VCaP (cell line): ENCODE data around the gene SLC39A13.
A peak's percentile ranks its signal among the peaks of the same experiment; 100 is the strongest.
"Not testable (repeated sequence)": the region's sequence is repeated elsewhere in the genome, so short reads cannot be mapped to it uniquely, and the experiment has no call there.

ENCODE experiments used
- H3K27ac ChIP-seq: fragments of 450-650 bp; 2 replicates; pipeline ENCODE4 v1.5.1; 2017
- TF ChIP-seq, protein P1 (sequence below): fragments of 450-650 bp; conservative IDR thresholded peaks from 2 replicates; pipeline ENCODE4 v1.5.1; 2017; ENCODE audit warnings: mild to moderate bottlenecking, moderate library complexity

SLC39A13 gene

DNA sequence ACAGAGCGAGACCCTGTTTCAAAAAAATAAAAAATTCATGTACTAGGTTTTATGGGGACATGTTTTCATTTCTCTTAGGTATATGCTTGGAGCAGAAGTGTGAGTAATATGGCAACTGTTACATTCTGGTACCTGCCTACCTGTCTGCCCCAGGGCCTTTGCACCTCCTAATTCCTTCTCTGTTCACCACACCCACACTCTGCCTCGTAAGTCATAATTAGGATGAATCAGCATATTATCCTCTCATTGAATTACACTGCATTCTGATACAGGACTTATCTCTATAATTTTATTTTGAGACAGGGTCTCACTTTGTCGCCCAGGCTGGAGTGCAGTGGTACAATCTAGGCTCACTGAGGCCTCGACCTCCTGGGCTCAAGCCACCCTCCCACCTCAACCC, 43.6 kb downstream of the SLC39A13 start:
- TF ChIP-seq, protein P1, sequence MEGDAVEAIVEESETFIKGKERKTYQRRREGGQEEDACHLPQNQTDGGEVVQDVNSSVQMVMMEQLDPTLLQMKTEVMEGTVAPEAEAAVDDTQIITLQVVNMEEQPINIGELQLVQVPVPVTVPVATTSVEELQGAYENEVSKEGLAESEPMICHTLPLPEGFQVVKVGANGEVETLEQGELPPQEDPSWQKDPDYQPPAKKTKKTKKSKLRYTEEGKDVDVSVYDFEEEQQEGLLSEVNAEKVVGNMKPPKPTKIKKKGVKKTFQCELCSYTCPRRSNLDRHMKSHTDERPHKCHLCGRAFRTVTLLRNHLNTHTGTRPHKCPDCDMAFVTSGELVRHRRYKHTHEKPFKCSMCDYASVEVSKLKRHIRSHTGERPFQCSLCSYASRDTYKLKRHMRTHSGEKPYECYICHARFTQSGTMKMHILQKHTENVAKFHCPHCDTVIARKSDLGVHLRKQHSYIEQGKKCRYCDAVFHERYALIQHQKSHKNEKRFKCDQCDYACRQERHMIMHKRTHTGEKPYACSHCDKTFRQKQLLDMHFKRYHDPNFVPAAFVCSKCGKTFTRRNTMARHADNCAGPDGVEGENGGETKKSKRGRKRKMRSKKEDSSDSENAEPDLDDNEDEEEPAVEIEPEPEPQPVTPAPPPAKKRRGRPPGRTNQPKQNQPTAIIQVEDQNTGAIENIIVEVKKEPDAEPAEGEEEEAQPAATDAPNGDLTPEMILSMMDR = no peak
- no peak overlapping the region for H3K27ac ChIP-seq

GRCh38 chr11:47453365-47453764, 45.0 kb downstream of the SLC39A13 start:
- TF ChIP-seq, protein P1 = no peak
- no peak overlapping the region for H3K27ac ChIP-seq

DNA sequence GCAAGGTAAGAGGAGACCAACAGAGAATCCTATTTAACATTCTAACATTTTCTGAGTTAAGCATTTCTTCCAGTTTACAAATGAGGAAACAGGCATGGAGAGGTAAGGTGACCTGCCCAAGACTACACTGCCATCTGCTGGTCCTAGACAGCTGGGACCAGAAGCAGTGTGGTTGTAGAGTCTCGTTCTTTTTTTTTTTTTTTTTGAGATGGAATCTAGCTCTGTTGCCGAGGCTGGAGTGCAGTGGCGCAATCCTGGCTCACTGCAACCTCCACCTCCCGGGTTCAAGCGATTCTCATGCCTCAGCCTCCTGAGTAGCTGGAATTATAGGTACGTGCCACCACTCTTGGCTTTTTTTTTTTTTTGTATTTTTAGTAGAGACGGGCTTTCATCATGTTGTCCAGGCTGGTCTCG, 45.9 kb downstream of the SLC39A13 start:
- TF ChIP-seq, protein P1 = peak; percentile 81
- not testable (repeated sequence) for H3K27ac ChIP-seq

DNA sequence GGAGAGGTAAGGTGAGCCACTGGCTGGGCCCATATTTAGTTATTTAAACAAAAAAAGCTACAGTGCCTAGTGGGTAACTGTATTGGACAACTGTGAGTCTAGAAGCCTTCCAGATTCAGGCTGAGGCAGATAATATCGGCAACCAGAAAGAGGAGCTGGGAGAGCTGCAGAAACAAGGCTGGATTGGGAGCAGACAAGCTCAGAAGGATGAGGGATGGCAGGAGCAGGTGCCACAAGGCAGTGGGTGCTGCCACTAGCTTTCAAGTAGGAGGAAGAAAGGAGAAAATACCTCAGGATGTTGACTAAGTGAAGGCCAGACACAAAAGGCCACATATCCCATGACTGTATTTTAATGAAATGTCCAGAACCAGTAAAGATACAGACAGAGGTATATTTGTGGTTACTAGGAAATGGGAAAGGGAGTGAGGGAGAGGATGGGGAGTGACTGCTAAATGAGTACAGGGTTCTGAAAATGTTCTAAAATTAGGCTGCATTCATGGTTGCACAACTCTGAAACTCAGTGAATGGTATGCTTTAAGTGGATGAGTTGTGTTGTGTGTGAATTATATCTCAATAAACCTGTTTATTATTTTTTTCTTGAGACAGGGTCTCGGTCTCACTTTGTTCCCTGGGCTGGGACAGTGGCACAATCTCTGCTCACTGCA, 52.3 kb downstream of the SLC39A13 start:
- TF ChIP-seq, protein P1 = no peak
- H3K27ac ChIP-seq = no peak overlapping the region

DNA sequence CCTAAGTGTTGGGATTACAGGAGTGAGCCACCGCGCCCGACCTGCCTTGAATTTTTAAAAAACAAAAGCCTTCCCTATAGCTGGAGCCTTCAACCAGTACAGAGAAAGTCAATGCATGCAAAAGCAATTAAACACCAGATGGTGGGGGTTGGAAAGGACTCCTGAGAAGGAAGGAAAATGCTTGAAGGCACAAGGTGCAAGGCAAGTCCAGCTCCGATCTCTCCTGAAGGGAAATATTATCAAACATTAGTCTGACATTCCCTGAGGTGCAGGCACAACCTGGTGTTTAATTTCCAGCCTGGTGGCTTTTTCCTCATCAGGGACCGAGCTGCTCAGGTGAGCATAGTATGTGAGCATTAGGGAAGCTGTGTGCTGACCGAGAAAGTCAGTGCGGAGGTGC, 53.5 kb downstream of the SLC39A13 start:
- no peak overlapping the region for H3K27ac ChIP-seq
- TF ChIP-seq, protein P1 = no peak

DNA sequence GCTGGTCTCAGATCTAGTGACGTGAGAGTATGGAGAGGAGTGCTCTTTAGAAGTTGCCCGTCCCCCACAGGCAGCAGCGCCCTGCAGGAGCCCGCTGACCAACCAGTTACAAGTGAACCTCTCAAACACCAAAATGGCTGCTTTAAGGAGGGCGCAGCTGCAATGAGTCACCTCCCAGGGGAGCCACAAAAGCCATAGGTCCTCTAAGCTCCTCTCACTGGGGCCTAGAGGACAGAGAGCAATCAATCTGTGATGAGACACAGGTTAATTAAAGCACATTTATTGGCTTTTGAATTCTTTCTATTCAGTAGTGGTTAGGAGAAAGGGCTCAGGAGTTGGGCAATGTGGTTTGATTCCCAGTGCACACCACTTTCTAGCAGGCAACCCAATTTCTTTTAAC, 56.1 kb downstream of the SLC39A13 start:
- TF ChIP-seq, protein P1 = no peak
- H3K27ac ChIP-seq = no peak overlapping the region
